Ascending aorta (tissue), 2 donors: ENCODE results near the gene NID1. TPM values are rescaled to one million over a fixed set of nuclear protein-coding genes. Genes with fewer than 3 reads are reported as not detected.

ENCODE experiments used
- DNase-seq, 2 donors: peaks; one replicate each; pipeline ENCODE4 v3.0.0-alpha.2; 2019; ENCODE audit warnings: low spot score in 2 of 2
- H3K27ac ChIP-seq, 2 donors: fragments of 200-600 bp; sonication (generic); one replicate each; pipeline ENCODE4 v1.5.1; 2016 to 2017; ENCODE audit warnings: mild to moderate bottlenecking in 1 of 2
- H3K27me3 ChIP-seq: fragments of 200-600 bp; sonication (generic); one replicate; pipeline ENCODE4 v1.5.1; 2017
- H3K36me3 ChIP-seq, 2 donors: fragments of 200-600 bp; sonication (generic); one replicate each; pipeline ENCODE4 v1.5.1; 2016
- H3K4me1 ChIP-seq, 2 donors: fragments of 200-600 bp; sonication (generic); one replicate each; pipeline ENCODE4 v1.5.1; 2016 to 2017; ENCODE audit warnings: mild to moderate bottlenecking in 1 of 2
- H3K4me3 ChIP-seq, 2 donors: fragments of 200-600 bp; sonication (generic); one replicate each; pipeline ENCODE4 v1.5.1; 2016 to 2017; ENCODE audit warnings: mild to moderate bottlenecking in 1 of 2
- H3K9me3 ChIP-seq, 2 donors: fragments of 200-600 bp; sonication (generic); one replicate each; pipeline ENCODE4 v1.5.1; 2016
- CTCF ChIP-seq, 3 experiments: fragments of 200-600 bp in 2 of 3; fragments of 450-650 bp in 1 of 3; sonication (generic) in 2 of 3; IDR thresholded peaks; one replicate each; pipeline ENCODE4 v1.5.1; 2016 to 2019; ENCODE audit warnings: antibody characterized with exemption in 3 of 3, mild to moderate bottlenecking in 1 of 3, moderate library complexity in 1 of 3
- intact Hi-C: fragments of 100-400 bp; cut with DNase I; formaldehyde crosslinking; loops from one replicate; pipeline ENCODE4 v1.15.1; 2023
- total RNA-seq: library from RNA; depleted of rRNA; stranded (reverse); fragments of >200 nt; gene quantifications from one replicate; pipeline ENCODE4 v1.1.0, GENCODE V29; 2016

Gene NID1
- total RNA-seq, 1 donor from 2014 or later = 172 TPM

DNA sequence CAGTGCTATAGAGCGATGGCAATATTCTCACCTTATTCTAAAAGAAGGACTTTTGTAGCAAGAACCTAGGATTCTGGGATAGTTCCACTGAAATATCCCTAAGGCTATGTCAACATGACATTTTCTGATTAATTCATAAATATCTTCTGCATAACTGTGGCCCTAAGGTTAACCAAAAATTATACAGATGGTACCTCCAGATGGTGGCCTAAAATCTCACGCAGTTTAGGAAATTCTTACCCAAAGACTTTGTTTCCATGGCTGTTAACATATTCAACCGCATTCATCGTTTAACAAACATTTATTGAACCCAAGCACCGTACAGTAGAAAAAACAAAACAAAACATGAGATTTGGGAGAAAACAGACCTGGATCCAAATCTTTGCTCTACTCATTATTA lies 19.1 kb downstream of the NID1 start:
- no peaks in the 10 kb centered on the region for H3K9me3 ChIP-seq
- no peak overlapping the region for H3K4me3 ChIP-seq
- DNase-seq = no peak
- no peak for TF ChIP-seq CTCF (IDR thresholded peaks at IDR 0.05)
- no peak overlapping the region for H3K27ac ChIP-seq
- intact Hi-C loops = no loop called here
- peaks cover 15 to 65% of the 10 kb centered on the region in 2 donors for H3K36me3 ChIP-seq
- no peaks in the 10 kb centered on the region for H3K27me3 ChIP-seq
- no peaks in the 10 kb centered on the region for H3K4me1 ChIP-seq

DNA sequence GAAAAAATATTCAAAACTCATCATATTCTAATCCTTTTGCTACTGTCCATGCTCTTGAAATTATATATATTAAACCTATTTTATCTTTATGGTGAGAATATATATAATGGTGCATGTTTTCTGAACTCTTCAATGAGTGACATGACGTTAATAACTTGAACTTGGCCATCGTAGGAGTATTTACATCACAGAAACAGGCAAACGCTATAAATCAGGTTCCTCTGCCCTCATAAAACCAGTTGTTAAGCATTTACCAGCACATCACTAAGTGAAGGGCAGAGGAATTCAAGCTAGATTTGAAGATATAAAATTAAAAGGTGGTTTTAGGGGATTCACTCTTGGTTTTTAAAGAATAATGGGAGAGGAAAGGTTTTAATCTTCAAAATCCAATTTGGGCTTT lies 20.5 kb downstream of the NID1 start:
- intact Hi-C loops = no loop called here
- Histone ChIP-seq H3K4me1 (no peaks in the 10 kb centered on the region), H3K9me3 (no peaks in the 10 kb centered on the region), H3K4me3 (no peak overlapping the region), H3K36me3 (peaks cover 15 to 65% of the 10 kb centered on the region in 2 donors), H3K27ac (no peak overlapping the region), H3K27me3 (no peaks in the 10 kb centered on the region)
- TF ChIP-seq CTCF (IDR thresholded peaks at IDR 0.05) = no peak
- DNase-seq = no peak

DNA sequence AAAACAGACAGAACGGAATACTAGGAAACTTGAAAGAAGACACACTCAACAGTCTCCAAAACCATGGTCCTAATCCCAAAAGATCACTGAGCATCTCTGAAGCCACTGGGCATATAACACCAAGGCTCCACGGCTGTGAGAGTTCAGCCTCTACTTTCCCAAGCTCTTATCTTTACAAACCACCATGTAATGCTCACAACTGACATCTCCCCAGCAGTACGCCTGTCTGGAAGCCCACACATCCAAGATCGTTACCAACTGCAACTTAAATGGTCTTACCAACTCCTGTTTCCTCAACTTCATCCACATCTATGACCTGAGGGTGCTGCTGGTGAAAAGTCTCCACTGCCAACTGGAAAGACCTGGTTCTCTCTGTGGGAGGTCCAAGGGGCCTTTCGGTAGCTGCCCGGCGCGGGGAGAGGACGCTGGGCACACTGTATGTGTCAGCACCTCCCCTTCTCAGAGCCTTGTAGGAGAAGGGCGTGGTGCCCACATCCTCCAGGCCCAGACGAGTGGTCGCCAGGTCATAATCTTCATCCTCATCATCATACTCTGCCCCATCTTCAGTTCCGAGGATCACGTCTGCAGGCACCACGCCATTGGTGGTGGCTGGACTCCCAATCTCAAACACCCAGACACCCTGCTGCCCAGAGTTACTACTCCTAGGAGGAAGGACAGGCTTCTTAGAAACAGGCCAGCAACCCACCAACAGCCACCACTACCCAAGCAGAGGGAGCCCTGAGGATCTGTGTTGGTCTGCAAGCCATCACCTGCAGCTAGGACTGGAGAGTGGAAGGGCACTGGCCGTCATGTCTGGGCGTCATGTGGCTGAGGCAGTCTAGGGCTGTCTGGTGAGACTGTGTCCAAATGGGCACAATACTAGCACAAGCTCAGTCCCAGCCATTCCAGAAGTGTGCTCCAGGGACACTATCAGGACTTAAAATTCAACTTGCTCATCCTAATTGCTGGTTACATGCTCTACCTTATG lies 23.0 kb downstream of the NID1 start:
- Histone ChIP-seq H3K27me3 (no peaks in the 10 kb centered on the region), H3K36me3 (peaks cover 11 to 65% of the 10 kb centered on the region in 2 donors), H3K4me1 (no peaks in the 10 kb centered on the region)

GRCh38 chr1:236039740-236040685 lies 24.9 kb downstream of the NID1 start:
- DNase-seq = no peak
- Histone ChIP-seq H3K27me3 (no peaks in the 10 kb centered on the region), H3K9me3 (no peaks in the 10 kb centered on the region), H3K4me1 (no peaks in the 10 kb centered on the region), H3K36me3 (peaks cover 0 to 51% of the 10 kb centered on the region in 2 donors), H3K27ac (no peak overlapping the region), H3K4me3 (no peak overlapping the region)
- intact Hi-C loops = no loop called here
- no peak for TF ChIP-seq CTCF (IDR thresholded peaks at IDR 0.05)

More for the DNA sequence above, 23.0 kb downstream of the NID1 start:
- Histone ChIP-seq H3K9me3 (no peaks in the 10 kb centered on the region), H3K27ac (no peak overlapping the region), H3K4me3 (no peak overlapping the region)
- DNase-seq = no peak
- intact Hi-C loops = no loop called here
- TF ChIP-seq CTCF (IDR thresholded peaks at IDR 0.05) = no peak

DNA sequence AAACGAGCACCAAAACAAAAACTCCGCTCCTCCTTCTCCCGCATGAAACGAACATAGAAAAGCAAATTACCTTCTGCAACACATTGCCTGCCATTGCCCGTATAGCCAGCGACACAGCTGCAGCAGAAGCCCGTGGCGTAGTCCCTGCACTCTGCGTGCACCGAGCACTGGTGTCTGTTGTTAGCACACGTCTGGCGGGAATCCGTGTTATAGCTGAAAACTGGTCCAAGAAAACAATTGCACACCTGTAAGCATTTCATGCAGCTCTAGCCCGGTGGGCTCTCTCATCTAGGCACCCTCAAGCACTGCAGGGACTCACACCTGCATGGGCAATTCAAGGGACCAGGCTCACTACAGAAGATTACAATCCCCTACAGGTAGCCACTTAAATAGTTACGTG lies 26.9 kb downstream of the NID1 start:
- no peak for TF ChIP-seq CTCF (IDR thresholded peaks at IDR 0.05)
- Histone ChIP-seq H3K4me3 (no peak overlapping the region), H3K4me1 (no peaks in the 10 kb centered on the region), H3K27me3 (no peaks in the 10 kb centered on the region), H3K27ac (no peak overlapping the region), H3K9me3 (no peaks in the 10 kb centered on the region), H3K36me3 (peaks cover 0 to 42% of the 10 kb centered on the region in 2 donors)
- intact Hi-C loops = no loop called here
- no peak for DNase-seq
